ENCODE measurements around the gene MAP2K6.

The MAP2K6 gene

GRCh38 chr17:69427486-69428197, 13.1 kb downstream of the MAP2K6 start:
- TF ChIP-seq CTCF (IDR thresholded peaks at IDR 0.05; ENCODE audit: low read depth, low read length): no peak
- no peak for DNase-seq (ENCODE audit: extremely low read depth, low read depth)

GRCh38 chr17:69428252-69428980, 13.9 kb downstream of the MAP2K6 start:
- TF ChIP-seq CTCF (IDR thresholded peaks at IDR 0.05; ENCODE audit: low read depth, low read length): no peak
- DNase-seq (ENCODE audit: extremely low read depth, low read depth): no peak

- no peak for TF ChIP-seq CTCF (IDR thresholded peaks at IDR 0.05; ENCODE audit: low read depth, low read length)
- DNase-seq (ENCODE audit: extremely low read depth, low read depth): no peak
These were observed 16.0 kb downstream of the MAP2K6 start for GRCh38 chr17:69430488-69430887.

GRCh38 chr17:69431835-69432234, 17.3 kb downstream of the MAP2K6 start:
- DNase-seq (ENCODE audit: extremely low read depth, low read depth): no peak
- no peak for TF ChIP-seq CTCF (IDR thresholded peaks at IDR 0.05; ENCODE audit: low read depth, low read length)

GRCh38 chr17:69433093-69433492, 18.6 kb downstream of the MAP2K6 start:
- no peak for TF ChIP-seq CTCF (IDR thresholded peaks at IDR 0.05; ENCODE audit: low read depth, low read length)
- no peak for DNase-seq (ENCODE audit: extremely low read depth, low read depth)

- DNase-seq (ENCODE audit: extremely low read depth, low read depth): no peak
- TF ChIP-seq CTCF (IDR thresholded peaks at IDR 0.05; ENCODE audit: low read depth, low read length): no peak
These were observed 19.7 kb downstream of the MAP2K6 start for GRCh38 chr17:69434164-69434579.

GRCh38 chr17:69435971-69436696, 21.6 kb downstream of the MAP2K6 start:
- DNase-seq (ENCODE audit: extremely low read depth, low read depth): no peak
- no peak for TF ChIP-seq CTCF (IDR thresholded peaks at IDR 0.05; ENCODE audit: low read depth, low read length)

Data from AG09319 (cell line).